GM10248 (cell line): ENCODE data around the gene HES5.

Experiments
- CTCF ChIA-PET: fragments of 300-600 bp; sonication (Branson Sonifier 250); formaldehyde crosslinking; extraction: SDS; loops from one replicate; lab custom pipeline; 2021; ENCODE audit warnings: antibody characterized with exemption; lab: Yijun Ruan, JAX
- POLR2A ChIA-PET: fragments of 350-650 bp; sonication (Branson Sonifier 250); formaldehyde crosslinking; extraction: SDS; loops from one replicate; lab custom pipeline; 2020; ENCODE audit warnings: antibody characterized with exemption; lab: Yijun Ruan, JAX
- DNase-seq: peaks from one replicate; pipeline ENCODE4 v3.0.0; 2012; ENCODE audit errors: extremely low spot score
- CTCF ChIP-seq: IDR thresholded peaks from 2 replicates; pipeline ENCODE4 v1.5.1; 2012; ENCODE audit warnings: mild to moderate bottlenecking, low read depth; ENCODE audit errors: extremely low read depth, missing control alignments, control extremely low read depth

HES5 gene

GRCh38 chr1:2496746-2497145 is 33.3 kb downstream of the HES5 start:
- ChIA-PET CTCF (no interaction called here), POLR2A (no interaction called here)
- no peak for TF ChIP-seq CTCF

GRCh38 chr1:2496087-2496622 is 33.9 kb downstream of the HES5 start:
- CTCF ChIA-PET = no interaction called here
- TF ChIP-seq CTCF = no peak
- POLR2A ChIA-PET = no interaction called here
- peak; percentile 64 for DNase-seq

More at GRCh38 chr1:2496746-2497145, 33.3 kb downstream of the HES5 start:
- no peak for DNase-seq

- no peak for TF ChIP-seq CTCF
- ChIA-PET POLR2A (no interaction called here), CTCF (no interaction called here)
- DNase-seq = no peak
Observed at GRCh38 chr1:2495546-2495945, 34.5 kb downstream of the HES5 start.

- TF ChIP-seq CTCF = no peak
- DNase-seq = no peak
- POLR2A ChIA-PET = no interaction called here
- CTCF ChIA-PET = no interaction called here
Observed at GRCh38 chr1:2495026-2495425, 35.0 kb downstream of the HES5 start.

- no peak for TF ChIP-seq CTCF
- ChIA-PET CTCF (no interaction called here), POLR2A (no interaction called here)
- no peak for DNase-seq
Observed at GRCh38 chr1:2494323-2494693, 35.8 kb downstream of the HES5 start.

GRCh38 chr1:2493691-2494322 is 36.3 kb downstream of the HES5 start:
- POLR2A ChIA-PET = no interaction called here
- no peak for TF ChIP-seq CTCF
- CTCF ChIA-PET = no interaction called here
- DNase-seq = no peak

- no peak for TF ChIP-seq CTCF
- DNase-seq = no peak
- POLR2A ChIA-PET = no interaction called here
- CTCF ChIA-PET = no interaction called here
Observed at GRCh38 chr1:2493218-2493617, 36.8 kb downstream of the HES5 start.
